ENCODE data around the gene KMT5C.

The KMT5C gene

GRCh38 chr19:55350620-55351315 lies 11.1 kb downstream of the KMT5C start:
- no peak overlapping the region for H3K27ac ChIP-seq (ENCODE audit: extremely low read depth, low read depth, low read length)
- H3K9me3 ChIP-seq (ENCODE audit: control insufficient read depth, insufficient read depth, low read depth, low read length): no peaks in the 10 kb centered on the region
- CTCF ChIA-PET: interaction anchor here (0.5 to 3.8 kb wide), 6 partner anchors 11 to 256 kb away, joined by 3 to 22 read pairs (median 3); partner anchors contain the start of genes GARIN5B and KMT5C
- peaks cover 8% of the 10 kb centered on the region; the same call in 1 of the 2 replicates for H3K4me1 ChIP-seq (ENCODE audit: control insufficient read depth, insufficient read depth, low read length)
- POLR2A ChIA-PET: interaction anchor here (0.6 to 7.7 kb wide), 6 partner anchors 12 to 91 kb away, joined by 3 to 95 read pairs (median 3); partner anchors contain the start of genes IL11, KMT5C and PPP6R1
- no peak overlapping the region for H3K4me3 ChIP-seq (ENCODE audit: low read depth, low read length)
- peaks cover 0 to 17% of the 10 kb centered on the region in 2 experiments; a peak in 2 of 3 replicates for H3K36me3 ChIP-seq (ENCODE audit: control insufficient read depth in 2 of 2, insufficient read depth in 1 of 2, low read length in 2 of 2)
- TF ChIP-seq ZNF19 (tag by site-specific recombination; IDR thresholded peaks at IDR 0.05; ENCODE audit: low read depth): no peak
- no peak for TF ChIP-seq ZSCAN23 (tag by site-specific recombination; IDR thresholded peaks at IDR 0.05)
- no peak for TF ChIP-seq EGR2 (tag by site-specific recombination; IDR thresholded peaks at IDR 0.05; ENCODE audit: low read depth)
- TF ChIP-seq ZNF514 (tag by site-specific recombination; IDR thresholded peaks at IDR 0.05): no peak
- TF ChIP-seq ZNF473 (tag by site-specific recombination; IDR thresholded peaks at IDR 0.05): no peak
- TF ChIP-seq REPIN1 (tag by site-specific recombination; IDR thresholded peaks at IDR 0.05; ENCODE audit: low read depth): no peak
- no peak for TF ChIP-seq ZNF155 (tag by site-specific recombination; IDR thresholded peaks at IDR 0.05)

DNA sequence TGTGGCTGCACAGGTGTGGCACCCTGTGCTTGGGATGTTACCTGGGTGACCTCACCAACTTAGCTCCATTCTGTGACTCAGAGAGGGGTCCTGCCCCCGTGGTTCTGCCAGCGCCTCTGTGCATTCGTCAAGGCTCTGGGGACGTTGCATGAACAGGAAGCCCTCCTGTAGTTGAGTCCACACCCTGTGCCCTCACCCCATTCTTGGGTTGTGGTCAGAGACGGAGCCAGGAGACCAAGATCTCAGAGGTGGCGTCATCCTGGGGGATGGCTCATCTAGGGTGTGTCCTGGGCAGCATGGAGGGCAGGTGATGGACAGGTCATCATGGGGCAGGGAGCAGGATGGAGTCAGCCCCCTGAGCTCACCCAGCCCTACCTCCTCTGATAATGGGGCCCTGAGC lies 12.4 kb downstream of the KMT5C start:
- Histone ChIP-seq H3K4me3 (ENCODE audit: low read depth, low read length) (no peak overlapping the region), H3K4me1 (ENCODE audit: control insufficient read depth, insufficient read depth, low read length) (peaks cover 8% of the 10 kb centered on the region; the same call in 1 of the 2 replicates), H3K27ac (ENCODE audit: extremely low read depth, low read depth, low read length) (no peak overlapping the region), H3K36me3 (ENCODE audit: control insufficient read depth in 2 of 2, insufficient read depth in 1 of 2, low read length in 2 of 2) (peaks cover 0 to 10% of the 10 kb centered on the region in 2 experiments; a peak in 1 of 3 replicates), H3K9me3 (ENCODE audit: control insufficient read depth, insufficient read depth, low read depth, low read length) (no peaks in the 10 kb centered on the region)
- ChIA-PET CTCF (interaction anchor here (0.7 kb wide), 1 partner anchor 66 kb away, joined by 3 read pairs; no protein-coding TSS in a partner anchor), POLR2A (interaction anchor here (1.0 to 7.7 kb wide), 6 partner anchors 9 to 110 kb away, joined by 3 to 95 read pairs (median 5); partner anchors contain the start of genes ISOC2, KMT5C and UBE2S)
- TF ChIP-seq GLIS1 (tag by site-specific recombination; IDR thresholded peaks at IDR 0.05): 0 out of 2 replicates have a peak, but pooled peaks have one; percentile 26
- TF ChIP-seq ZFP69B (tag by site-specific recombination; IDR thresholded peaks at IDR 0.05): no peak

DNA sequence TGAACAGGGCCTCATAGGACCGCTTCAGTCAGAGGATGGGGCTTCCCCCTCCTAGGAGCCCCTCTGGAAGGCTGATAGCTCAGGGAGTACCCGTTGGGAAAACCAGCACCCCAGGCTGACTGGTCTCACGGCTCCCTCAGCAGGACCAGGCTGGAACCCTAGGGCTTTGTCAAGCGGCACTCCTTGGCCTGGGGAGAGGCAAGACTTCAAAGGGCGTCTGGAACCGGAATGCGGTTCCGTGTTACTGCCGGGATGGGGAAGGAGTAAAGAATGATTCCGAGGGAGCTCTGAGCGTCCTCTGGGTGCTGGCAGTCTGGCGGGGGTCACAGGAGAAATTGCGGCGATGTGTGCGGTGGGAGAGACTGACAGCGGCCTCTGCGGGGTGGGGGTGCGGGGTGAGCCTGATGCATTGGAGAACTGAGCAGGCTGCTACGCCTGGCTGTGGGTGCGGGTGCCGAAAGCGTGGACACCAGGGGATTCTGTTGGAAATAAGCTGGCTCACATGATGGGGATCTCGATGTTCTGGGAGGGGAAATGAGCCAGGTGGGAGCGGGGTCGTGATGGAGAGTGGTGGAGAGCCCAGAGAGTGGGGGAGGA lies 13.0 kb downstream of the KMT5C start:
- peaks cover 8% of the 10 kb centered on the region; the same call in 1 of the 2 replicates for H3K4me1 ChIP-seq (ENCODE audit: control insufficient read depth, insufficient read depth, low read length)
- H3K9me3 ChIP-seq (ENCODE audit: control insufficient read depth, insufficient read depth, low read depth, low read length): no peaks in the 10 kb centered on the region
- H3K27ac ChIP-seq (ENCODE audit: extremely low read depth, low read depth, low read length): no peak overlapping the region
- TF ChIP-seq ZNF366 (tag by site-specific recombination; conservative IDR thresholded peaks at IDR 0.05) (no peak), ZBTB10 (tag by site-specific recombination; IDR thresholded peaks at IDR 0.05) (0 out of 2 replicates have a peak, but pooled peaks have one; percentile 2), ZIC2 (tag by site-specific recombination; IDR thresholded peaks at IDR 0.05) (0 out of 2 replicates have a peak, but pooled peaks have one; percentile 7), ZNF18 (tag by site-specific recombination; IDR thresholded peaks at IDR 0.05) (no peak)
- CTCF ChIA-PET: interaction anchor here (0.7 kb wide), 2 partner anchors 64 to 66 kb away, joined by 3 to 4 read pairs; no protein-coding TSS in a partner anchor
- POLR2A ChIA-PET: interaction anchor here (0.6 to 7.7 kb wide), 7 partner anchors 9 to 1054 kb away, joined by 3 to 95 read pairs (median 4); partner anchors contain the start of genes ISOC2, KMT5C and UBE2S
- H3K36me3 ChIP-seq (ENCODE audit: control insufficient read depth in 2 of 2, insufficient read depth in 1 of 2, low read length in 2 of 2): peaks cover 0 to 5% of the 10 kb centered on the region in 2 experiments; a peak in 1 of 3 replicates
- H3K4me3 ChIP-seq (ENCODE audit: low read depth, low read length): no peak overlapping the region
